ENCODE data around the gene CHRM5.

The CHRM5 gene

GRCh38 chr15:34054081-34054707 lies 85.9 kb downstream of the CHRM5 start:
- DNase-seq (ENCODE audit: extremely low read depth, low read depth) = no peak
- no peak for TF ChIP-seq CTCF (IDR thresholded peaks at IDR 0.05; ENCODE audit: low read depth, low read length)

GRCh38 chr15:34055868-34056595 lies 87.7 kb downstream of the CHRM5 start:
- DNase-seq (ENCODE audit: extremely low read depth, low read depth) = peak; percentile 28

GRCh38 chr15:34056911-34057310 lies 88.6 kb downstream of the CHRM5 start:
- no peak for TF ChIP-seq CTCF (IDR thresholded peaks at IDR 0.05; ENCODE audit: low read depth, low read length)
- DNase-seq (ENCODE audit: extremely low read depth, low read depth) = no peak

More at GRCh38 chr15:34055868-34056595, 87.7 kb downstream of the CHRM5 start:
- TF ChIP-seq CTCF (IDR thresholded peaks at IDR 0.05; ENCODE audit: low read depth, low read length) = no peak

GRCh38 chr15:34059476-34059875 lies 91.2 kb downstream of the CHRM5 start:
- no peak for TF ChIP-seq CTCF (IDR thresholded peaks at IDR 0.05; ENCODE audit: low read depth, low read length)

GRCh38 chr15:34059946-34060345 lies 91.6 kb downstream of the CHRM5 start:
- no peak for DNase-seq (ENCODE audit: extremely low read depth, low read depth)
- no peak for TF ChIP-seq CTCF (IDR thresholded peaks at IDR 0.05; ENCODE audit: low read depth, low read length)

More at GRCh38 chr15:34059476-34059875, 91.2 kb downstream of the CHRM5 start:
- no peak for DNase-seq (ENCODE audit: extremely low read depth, low read depth)

- TF ChIP-seq CTCF (IDR thresholded peaks at IDR 0.05; ENCODE audit: low read depth, low read length) = no peak
- DNase-seq (ENCODE audit: extremely low read depth, low read depth) = no peak
These were observed 96.1 kb downstream of the CHRM5 start for GRCh38 chr15:34064438-34064837.

- TF ChIP-seq CTCF (IDR thresholded peaks at IDR 0.05; ENCODE audit: low read depth, low read length) = no peak
These were observed 97.0 kb downstream of the CHRM5 start for GRCh38 chr15:34065261-34065660.

More at GRCh38 chr15:34065261-34065660, 97.0 kb downstream of the CHRM5 start:
- DNase-seq (ENCODE audit: extremely low read depth, low read depth) = no peak

Measured in AG09319 (cell line).